IPS-15b (cell line): ENCODE data around the gene GTF3C2.
A peak's percentile ranks its signal among the peaks of the same experiment; 100 is the strongest.
"Not testable (repeated sequence)": the region's sequence is repeated elsewhere in the genome, so short reads cannot be mapped to it uniquely, and the experiment has no call there.

ENCODE experiments used
- H3K27me3 ChIP-seq: one replicate; pipeline ENCODE4 v1.6.1; 2013; ENCODE audit warnings: low read length; ENCODE audit not compliant: control insufficient read depth, insufficient read depth
- H3K36me3 ChIP-seq: one replicate; pipeline ENCODE4 v1.6.1; 2013; ENCODE audit warnings: low read length; ENCODE audit not compliant: control insufficient read depth, insufficient read depth
- H3K4me1 ChIP-seq: one replicate; pipeline ENCODE4 v1.6.1; 2013; ENCODE audit warnings: mild to moderate bottlenecking, low read length; ENCODE audit not compliant: control insufficient read depth, insufficient read depth
- H3K4me3 ChIP-seq: one replicate; pipeline ENCODE4 v1.5.1; 2013; ENCODE audit warnings: low read depth, low read length
- H3K9ac ChIP-seq: one replicate; pipeline ENCODE4 v1.6.1; 2013; ENCODE audit warnings: low read depth, mild to moderate bottlenecking, low read length
- H3K9me3 ChIP-seq: one replicate; pipeline ENCODE4 v1.6.1; 2013; ENCODE audit warnings: mild to moderate bottlenecking, low read length; ENCODE audit not compliant: control insufficient read depth, insufficient read depth

Gene GTF3C2

DNA sequence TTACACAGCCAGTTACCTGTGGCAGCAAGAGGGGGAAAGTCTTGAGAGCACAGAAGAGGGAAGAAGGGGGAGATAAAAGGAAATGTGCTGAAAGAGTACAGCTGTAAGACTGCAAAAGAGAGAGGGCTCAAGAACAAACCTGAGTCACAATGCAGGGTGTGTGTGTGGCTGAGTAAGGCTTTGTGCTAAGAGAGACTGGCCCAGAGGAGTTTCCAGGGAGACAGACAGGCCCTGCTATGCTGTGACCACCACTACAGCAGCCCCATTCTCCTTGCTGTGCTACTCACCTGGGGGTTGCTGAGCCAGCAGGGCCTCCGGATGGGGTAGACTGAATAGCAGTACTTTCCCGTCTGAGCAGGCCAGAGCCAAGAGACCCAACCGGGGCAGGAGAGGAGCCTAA lies 21.3 kb downstream of the GTF3C2 start:
- no peak overlapping the region for H3K4me3 ChIP-seq
- no peak overlapping the region for H3K9ac ChIP-seq
- no peaks in the 10 kb centered on the region for H3K27me3 ChIP-seq
- H3K9me3 ChIP-seq: no peaks in the 10 kb centered on the region
- H3K36me3 ChIP-seq: peaks cover 50% of the 10 kb centered on the region
- no peaks in the 10 kb centered on the region for H3K4me1 ChIP-seq

DNA sequence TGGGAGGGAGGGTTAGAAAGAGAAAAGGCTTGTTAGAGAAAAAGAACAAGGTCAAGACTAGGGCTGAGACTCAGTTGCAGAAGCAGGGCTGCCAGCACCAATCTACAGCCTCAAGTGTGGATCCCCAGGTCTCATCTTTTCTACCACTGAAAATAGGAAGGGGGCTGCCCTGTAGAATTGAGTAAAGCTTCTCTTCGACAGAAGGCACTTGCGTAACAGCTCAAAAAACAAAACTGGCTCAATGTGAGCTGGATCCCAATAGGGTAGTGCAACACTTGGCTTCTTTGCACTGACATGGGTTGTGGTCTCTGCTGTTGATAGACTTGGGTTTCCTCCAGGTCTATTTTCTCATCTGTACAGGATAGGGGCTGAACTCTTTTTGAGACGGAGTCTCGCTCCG lies 31.8 kb downstream of the GTF3C2 start:
- Histone ChIP-seq H3K9ac (no peak overlapping the region), H3K4me3 (no peak overlapping the region), H3K27me3 (no peaks in the 10 kb centered on the region), H3K4me1 (peaks cover 10% of the 10 kb centered on the region), H3K36me3 (peaks cover 32% of the 10 kb centered on the region), H3K9me3 (no peaks in the 10 kb centered on the region)

DNA sequence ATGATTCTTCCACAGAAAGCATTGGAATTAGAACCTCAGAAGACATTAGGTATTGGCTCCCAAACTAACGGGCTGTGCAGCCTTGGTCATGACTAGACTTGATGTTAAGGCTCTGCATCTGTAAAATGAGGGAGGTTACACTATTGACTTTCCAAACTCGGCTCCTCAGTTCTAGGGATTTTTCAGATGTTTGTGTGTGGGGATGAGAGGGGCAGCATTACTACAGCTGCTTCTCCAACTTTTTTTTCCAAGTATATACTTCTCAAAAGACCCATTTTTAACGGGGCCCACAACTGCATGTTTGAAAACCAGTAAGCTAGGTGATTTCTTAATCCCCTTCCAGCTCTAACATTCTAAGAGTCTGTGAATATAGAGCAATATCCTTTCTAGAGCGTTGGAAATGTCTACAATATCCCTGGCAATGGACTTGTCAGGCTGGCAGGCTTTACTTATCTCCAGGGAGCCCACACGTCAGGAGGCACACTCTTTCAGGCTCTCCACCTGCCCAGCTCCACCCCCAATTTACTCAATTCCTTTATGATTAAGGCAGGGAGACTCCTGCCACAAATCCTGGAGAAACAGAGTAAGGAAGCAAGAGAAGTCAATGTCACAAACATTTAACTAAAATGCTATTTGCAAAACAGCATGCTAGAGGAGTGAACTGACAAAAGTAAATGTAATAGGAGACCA lies 32.8 kb downstream of the GTF3C2 start:
- Histone ChIP-seq H3K9ac (peak overlapping the region; percentile 98), H3K36me3 (peaks cover 23% of the 10 kb centered on the region), H3K4me1 (peaks cover 10% of the 10 kb centered on the region), H3K9me3 (no peaks in the 10 kb centered on the region), H3K27me3 (no peaks in the 10 kb centered on the region), H3K4me3 (peak overlapping the region; percentile 99)

DNA sequence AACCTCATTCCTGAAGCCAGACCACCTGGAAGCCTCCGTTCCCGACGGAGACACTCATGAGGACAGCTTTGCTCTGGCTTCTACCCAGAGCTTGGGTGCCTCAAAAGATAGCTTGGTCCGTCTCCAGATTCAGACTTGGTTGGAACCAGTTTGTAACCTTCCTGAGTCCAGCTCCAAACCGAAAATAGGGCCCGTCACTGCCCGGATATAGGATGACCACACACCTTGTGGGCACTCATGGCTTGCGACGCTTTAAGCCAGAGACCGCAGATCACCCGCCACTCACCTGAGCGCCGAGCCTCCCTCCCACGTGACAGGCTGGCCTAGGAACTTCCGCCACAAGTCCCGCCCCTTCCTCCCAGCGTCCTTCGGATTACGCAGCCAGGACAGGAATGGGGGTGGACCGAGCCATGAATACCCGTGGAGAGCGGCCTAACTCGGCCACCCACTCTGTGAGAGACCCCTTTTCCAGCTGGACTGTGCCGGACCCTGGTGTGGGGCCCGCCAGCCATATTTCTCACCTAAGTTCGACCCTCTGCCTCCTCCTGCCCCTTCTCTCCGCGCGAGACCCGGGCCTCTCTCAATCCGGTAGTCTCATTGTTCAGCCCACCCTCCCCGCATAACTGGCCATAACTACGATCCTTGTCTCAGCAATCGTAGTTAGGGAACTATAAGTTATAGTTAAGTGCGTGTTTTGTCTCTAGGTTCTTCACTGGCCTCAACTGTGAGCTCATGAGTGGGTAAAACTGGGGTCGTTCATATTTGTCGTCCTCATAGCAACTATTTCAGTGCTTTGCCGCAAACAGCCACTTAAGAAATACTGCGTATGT lies 33.6 kb downstream of the GTF3C2 start, which contains the start of gene MPV17:
Gene MPV17, minus strand, starts transcription at position 332 of the 830 bp plus-strand sequence. CDS start 580 bp downstream, outside the sequence.
- H3K4me3 ChIP-seq: peak within 1 kb of the TSS; percentile 99
- peaks cover 10% of the 10 kb centered on the region for H3K4me1 ChIP-seq
- peak within 1 kb of the TSS; percentile 98 for H3K9ac ChIP-seq
- H3K27me3 ChIP-seq: no peaks in the 10 kb centered on the region
- H3K9me3 ChIP-seq: no peaks in the 10 kb centered on the region
- peaks cover 16% of the 10 kb centered on the region for H3K36me3 ChIP-seq

DNA sequence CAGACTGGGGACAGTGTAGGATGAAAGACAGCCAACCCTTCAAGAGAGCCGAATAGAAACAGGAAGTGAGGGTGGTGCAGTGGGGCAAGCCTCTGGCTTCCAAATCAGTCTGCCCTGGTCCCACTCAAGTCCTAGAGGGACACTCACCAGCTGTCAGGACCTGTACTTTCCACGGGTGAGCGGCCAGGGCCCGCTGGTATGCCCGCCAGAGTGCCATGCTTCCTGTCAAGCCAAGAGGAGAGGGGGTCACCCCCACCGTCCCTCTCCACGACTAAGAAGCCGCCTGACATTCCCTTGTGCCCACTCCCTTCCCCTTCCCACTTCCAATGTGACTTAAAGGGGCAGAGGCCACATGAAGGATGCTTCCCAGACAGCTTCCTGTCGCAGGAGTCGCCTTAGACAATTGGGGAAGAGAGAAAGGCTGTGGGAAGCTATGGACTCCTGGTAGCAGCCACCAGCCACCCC lies 34.2 kb downstream of the GTF3C2 start:
- Histone ChIP-seq H3K27me3 (no peaks in the 10 kb centered on the region), H3K4me1 (peaks cover 10% of the 10 kb centered on the region), H3K4me3 (peak overlapping the region; percentile 99), H3K9me3 (no peaks in the 10 kb centered on the region), H3K36me3 (peaks cover 14% of the 10 kb centered on the region), H3K9ac (peak overlapping the region; percentile 98)

DNA sequence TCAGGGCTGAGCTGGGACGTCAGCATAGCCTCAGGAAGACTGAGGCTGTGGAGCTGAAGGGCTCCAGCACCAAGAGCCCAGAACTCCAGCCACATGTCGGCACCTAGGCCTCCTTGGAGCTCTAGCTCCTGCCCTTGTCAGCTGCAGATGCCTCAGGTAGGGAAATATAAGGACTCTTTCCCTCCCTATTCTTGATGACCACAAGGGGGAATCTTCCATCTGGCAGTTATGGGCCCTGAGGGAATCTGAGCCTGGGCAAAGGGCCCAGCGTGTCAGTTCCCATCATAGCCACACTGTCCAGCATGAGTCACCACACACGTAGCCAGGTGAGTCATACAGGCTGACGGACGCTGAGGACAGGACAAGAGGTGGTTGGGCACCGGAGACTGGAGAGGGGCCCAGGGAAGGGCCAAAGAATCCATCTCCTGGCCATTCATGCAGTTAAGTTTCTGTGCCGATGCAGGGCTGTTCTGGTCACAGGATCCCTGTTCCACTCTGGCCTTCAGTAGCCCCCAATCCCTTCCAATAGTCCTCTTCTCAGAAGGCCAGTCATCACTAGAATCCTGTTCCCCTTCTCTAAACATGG lies 35.5 kb downstream of the GTF3C2 start:
- no peaks in the 10 kb centered on the region for H3K9me3 ChIP-seq
- peaks cover 2% of the 10 kb centered on the region for H3K36me3 ChIP-seq
- H3K4me3 ChIP-seq: no peak overlapping the region
- H3K27me3 ChIP-seq: no peaks in the 10 kb centered on the region
- peaks cover 10% of the 10 kb centered on the region for H3K4me1 ChIP-seq
- H3K9ac ChIP-seq: no peak overlapping the region

DNA sequence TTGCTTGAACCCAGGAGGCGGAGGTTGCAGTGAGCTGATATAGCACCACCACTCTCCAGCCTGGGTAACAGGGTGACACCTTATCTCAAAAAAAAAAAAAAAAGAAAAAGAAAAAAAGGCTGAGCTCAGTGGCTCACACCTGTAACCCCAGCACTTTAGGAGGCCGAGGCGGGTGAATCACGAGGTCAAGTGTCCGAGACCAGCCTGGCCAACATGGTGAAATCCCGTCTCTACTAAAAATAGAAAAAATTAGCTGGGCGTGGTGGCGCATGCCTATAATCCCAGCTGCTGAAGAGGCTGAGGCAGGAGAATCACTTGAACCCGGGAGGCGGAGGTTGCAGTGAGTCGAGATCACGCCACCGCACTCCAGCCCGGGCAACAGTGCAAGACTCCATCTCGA lies 36.7 kb downstream of the GTF3C2 start:
- H3K9ac ChIP-seq, H3K36me3 ChIP-seq, H3K9me3 ChIP-seq, H3K4me1 ChIP-seq, H3K27me3 ChIP-seq, H3K4me3 ChIP-seq: not testable (repeated sequence)

DNA sequence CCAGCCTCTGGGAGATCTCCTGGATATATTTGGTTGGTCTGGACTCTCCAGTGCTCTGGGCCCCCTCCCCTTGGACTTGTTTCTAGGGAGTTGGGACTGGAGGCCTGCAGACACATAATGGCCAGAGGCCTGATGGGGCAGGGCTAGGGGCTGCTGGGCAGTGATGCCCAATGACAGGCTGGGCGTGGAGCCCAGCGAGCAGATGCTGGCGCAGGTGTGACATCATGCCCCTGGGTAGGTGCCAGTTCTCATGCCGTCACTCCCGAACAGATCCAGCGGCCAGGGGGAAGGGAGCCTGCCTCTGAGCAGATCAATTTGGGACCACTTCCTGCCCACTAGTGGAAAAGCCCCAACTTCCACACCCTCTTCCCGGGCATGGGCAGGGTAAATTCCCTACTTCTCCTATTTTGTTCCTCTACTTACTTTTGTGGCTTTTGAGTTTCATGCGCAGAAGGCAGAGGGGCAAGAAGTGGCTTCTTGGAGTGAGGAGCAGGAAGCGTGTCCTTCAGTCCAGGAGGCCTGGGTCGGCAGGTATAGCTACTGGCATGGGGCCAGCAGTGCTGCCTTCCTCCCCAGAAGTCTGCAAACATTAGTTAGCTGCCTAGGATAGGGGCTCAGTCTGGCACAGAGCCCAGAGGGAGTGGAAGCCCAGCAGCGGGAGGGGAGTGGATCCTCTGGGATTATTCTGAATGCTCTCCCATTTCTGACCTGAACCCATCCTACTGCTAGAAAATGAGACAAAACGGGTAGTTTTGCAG lies 39.7 kb downstream of the GTF3C2 start:
- H3K36me3 ChIP-seq: no peaks in the 10 kb centered on the region
- H3K4me1 ChIP-seq: no peaks in the 10 kb centered on the region
- no peaks in the 10 kb centered on the region for H3K27me3 ChIP-seq
- H3K4me3 ChIP-seq: no peak overlapping the region
- H3K9me3 ChIP-seq: no peaks in the 10 kb centered on the region
- H3K9ac ChIP-seq: no peak overlapping the region

DNA sequence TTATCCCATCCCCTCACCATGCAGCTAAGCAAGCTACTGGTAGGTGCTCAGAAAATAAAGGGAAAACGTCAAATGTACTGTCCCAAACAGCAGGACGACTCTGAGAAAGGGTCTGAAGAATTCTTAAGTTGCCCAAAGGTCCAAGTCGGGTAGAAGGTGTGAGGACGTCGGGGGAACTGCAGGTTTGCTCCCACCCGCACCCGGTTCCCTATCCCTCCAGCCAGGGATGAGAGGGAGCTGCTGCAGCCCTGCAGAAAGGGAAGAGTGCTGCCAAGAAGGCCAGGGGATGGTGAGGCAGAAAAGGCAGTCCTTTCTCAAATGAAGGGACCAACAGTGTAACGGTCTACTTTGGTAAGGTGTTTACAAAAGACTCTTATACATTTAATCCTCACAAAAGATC lies 41.4 kb downstream of the GTF3C2 start:
- Histone ChIP-seq H3K36me3 (no peaks in the 10 kb centered on the region), H3K9me3 (no peaks in the 10 kb centered on the region), H3K4me1 (no peaks in the 10 kb centered on the region), H3K4me3 (no peak overlapping the region), H3K27me3 (no peaks in the 10 kb centered on the region), H3K9ac (no peak overlapping the region)

DNA sequence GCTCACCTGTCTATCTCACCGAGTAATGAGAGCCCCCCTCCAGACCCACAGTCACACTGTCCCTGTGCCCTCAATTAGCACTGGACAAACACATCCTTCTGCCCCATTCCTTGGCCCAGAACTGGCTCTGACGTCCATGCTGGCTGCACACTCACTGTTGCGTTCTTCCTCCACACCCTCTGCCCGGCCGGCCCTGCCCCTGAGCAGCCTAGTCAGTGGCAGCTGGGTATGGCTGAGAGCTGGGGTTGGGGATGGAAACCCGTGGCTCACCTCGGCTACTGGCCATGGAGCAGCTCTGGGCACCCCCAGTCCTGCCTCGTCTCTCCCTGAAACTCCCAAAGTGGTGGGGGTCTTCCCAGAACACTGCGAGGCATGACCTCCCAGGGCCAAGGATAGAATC lies 41.9 kb downstream of the GTF3C2 start:
- Histone ChIP-seq H3K4me1 (no peaks in the 10 kb centered on the region), H3K4me3 (no peak overlapping the region), H3K27me3 (no peaks in the 10 kb centered on the region), H3K9me3 (no peaks in the 10 kb centered on the region), H3K9ac (no peak overlapping the region), H3K36me3 (no peaks in the 10 kb centered on the region)

DNA sequence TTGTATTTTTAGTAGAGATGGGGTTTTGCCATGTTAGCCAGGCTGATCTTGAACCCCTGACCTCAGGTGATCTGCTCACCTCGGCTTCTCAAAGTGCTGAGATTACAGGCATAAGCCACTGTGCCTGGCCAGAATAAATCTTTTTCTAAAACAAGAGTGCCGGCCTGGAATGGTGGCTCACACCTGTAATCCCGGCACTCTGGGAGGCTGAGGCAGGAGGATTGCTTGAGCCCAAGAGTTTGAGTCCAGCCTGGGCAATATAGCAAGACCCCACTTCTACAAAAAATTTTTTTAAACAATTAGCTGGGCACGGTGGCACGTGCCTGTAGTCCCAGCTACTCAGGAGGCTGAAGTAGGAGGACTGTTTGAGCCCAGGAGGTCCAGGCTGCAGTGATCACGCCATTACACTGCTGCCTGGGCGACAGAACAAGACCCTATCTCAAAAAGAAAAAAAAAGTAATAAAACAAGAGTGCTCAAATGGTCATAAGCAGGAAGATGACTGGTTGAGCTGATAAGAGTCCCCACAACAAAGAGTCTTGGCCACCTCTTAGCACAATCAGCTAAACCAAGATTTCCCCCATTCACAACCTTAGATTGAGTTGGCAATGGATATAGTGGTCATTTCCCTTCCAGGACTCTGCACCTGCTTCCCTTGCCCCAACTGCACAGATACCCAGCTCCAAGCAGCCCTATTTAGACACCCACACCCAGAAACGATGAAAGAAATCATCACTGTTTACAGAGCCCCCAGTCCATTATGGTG lies 42.5 kb downstream of the GTF3C2 start:
- Histone ChIP-seq H3K4me1 (no peaks in the 10 kb centered on the region), H3K36me3 (no peaks in the 10 kb centered on the region), H3K4me3 (no peak overlapping the region), H3K9ac (no peak overlapping the region), H3K9me3 (no peaks in the 10 kb centered on the region), H3K27me3 (peaks cover 4% of the 10 kb centered on the region)
